ENCODE data around the gene CAMTA1. TPM values are rescaled to one million over a fixed set of nuclear protein-coding genes. Genes with fewer than 3 reads are reported as not detected.

CAMTA1 gene
- total RNA-seq, 2 donors from 2014 or later, result 109 to 128 TPM

DNA sequence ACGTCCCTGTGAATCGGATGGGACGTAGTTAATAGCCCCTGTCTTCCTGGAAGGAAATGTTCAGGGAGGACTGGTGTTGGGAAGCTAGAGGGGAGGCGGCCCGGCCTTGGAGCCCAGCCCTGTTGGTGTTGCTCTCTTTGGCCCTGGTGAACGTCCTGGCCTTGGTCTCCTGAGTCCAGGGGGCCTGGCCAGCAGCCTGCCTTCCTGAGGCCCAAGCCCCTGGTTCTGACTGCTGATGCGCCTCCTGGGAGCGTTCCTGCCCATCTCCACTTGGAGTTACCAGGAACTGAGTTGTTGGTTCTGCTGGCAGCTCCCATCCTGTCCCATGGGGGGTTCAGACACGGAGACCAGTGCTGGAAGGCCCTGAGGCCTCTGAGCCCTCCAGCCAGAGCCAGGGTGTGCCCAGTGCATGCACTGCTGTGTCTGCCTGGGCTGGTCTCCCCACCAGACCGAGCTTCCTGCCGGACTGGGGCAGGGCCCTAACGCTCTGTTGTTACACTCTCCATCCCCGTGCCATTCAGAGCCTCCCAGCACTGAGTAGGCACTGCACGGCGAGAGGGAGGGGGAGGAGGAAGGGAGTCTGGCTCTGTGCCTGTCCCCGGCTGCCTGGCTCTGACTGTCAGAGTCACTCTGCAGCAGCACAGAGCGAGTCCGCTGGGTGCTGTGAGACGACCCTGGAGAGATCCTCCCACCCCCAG is 603.4 kb downstream of the CAMTA1 start:
- DNase-seq (peak; percentile 65), ATAC-seq (peak; percentile 76 to 89)
- intact Hi-C loops (cut with DNase I), result no loop called here

DNA sequence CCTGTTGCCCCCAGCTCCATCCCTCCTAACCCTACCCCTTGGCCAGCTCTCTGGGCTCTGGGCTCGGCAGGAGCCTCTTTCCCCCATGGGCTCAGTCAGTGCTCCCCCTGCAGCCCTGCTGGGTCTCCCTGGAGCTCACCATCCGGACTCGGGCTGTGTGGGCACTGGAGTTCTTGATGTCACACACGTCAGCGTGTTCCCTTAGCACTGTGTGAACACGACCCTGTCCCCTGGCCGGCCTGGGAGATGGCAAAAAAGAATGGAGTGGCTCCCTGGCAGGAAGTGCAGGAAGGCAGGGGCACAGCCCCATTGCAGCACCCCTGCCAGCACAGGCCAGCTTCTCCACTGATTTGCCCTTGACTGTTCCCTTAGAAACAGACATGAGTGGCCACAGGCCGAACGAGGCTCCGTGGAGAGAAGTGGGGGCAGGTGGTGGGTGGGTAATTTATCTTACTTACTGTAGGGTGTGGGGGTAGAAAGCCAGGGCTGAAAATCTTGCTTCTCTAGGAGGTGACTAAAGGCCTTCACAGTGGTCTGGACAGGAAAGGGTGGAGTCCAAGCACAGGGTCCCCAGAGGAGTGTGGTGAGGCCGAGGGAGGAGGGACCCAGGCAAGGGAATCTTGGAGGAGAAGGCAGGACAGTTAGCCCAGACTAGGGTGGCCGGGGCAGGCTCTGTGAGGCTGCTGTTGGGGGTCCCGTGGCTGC is 604.1 kb downstream of the CAMTA1 start:
- DNase-seq (no peak), ATAC-seq (peak; percentile 41 to 64)
- intact Hi-C loops (cut with DNase I), result no loop called here

DNA sequence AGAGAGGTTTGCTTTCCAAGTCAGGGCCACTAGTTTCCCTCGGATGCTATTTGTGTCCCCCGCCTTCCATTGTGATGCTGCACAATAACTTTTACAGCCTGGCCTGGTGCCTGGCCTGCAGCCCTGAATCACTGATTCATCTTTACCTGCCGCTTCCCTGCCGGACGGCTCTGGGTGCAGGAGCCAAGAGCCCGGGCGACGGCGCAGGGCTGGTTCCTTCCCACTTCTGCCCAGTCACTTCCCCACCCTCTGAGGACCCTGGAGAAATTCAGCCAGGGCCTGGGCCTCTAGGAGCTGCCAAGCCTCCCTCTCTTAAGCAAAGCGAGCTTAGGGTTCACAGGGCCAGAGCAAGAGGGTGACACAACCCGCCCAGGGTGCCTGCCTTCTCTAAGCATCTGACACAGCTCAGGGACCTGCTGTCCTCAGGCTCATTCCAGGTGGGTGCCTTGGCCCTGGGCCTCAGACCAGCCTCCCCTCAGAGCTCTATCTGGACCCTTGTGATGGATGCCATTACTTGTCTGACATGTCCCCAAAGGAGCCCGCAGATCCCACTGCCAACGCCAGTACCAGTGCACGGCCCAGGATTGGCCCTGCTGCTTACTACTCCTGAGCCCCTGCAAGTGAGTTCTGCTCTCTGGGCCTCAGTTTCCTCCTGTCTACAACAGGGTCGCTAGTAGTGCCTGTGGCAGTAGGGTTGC is 604.8 kb downstream of the CAMTA1 start:
- DNase-seq, result no peak
- intact Hi-C loops (cut with DNase I), result no loop called here
- ATAC-seq, result peak in 1 of 2 donors; percentile 2

DNA sequence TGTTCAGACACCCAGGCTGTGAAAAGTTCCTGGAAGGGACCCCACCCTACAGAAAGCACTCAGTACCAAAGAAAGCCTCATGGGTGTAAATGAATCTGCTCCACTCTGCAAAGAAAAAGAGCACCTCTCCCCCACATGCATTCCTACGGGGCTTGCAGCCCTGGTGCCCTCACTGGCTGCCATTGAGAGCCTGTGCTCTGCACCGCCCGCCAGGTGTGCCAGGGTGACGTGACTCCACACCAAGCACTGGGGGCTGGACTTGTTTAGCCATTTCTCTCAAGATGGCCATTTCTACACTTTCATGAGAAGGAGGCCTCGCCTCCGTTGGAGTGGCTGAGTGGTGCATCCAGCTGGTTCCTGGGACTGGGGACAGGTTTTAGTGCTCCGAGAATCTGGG is 605.3 kb downstream of the CAMTA1 start:
- DNase-seq (no peak), ATAC-seq (no peak)
- intact Hi-C loops (cut with DNase I), result no loop called here

DNA sequence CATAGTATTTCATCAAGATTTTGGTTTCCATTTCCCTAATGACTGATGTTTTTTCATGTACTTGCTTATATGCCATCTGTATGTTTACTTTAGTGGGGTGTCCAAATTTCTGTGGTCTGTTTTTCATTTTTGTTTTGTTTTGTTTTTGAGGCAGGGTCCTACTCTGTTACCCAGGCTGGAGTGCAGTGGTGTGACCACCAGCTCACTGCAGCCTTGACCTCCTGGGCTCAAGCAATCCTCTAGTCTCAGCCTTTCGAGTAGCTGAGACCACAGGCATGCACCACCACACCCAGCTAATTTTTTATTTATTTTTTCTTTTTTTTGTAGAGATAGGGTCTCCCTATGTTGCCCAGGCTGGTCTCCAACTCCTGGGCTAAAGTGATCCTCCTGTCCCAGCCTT is 607.9 kb downstream of the CAMTA1 start:
- no peak for DNase-seq
- ATAC-seq, result no peak
- intact Hi-C loops (cut with DNase I), result no loop called here

DNA sequence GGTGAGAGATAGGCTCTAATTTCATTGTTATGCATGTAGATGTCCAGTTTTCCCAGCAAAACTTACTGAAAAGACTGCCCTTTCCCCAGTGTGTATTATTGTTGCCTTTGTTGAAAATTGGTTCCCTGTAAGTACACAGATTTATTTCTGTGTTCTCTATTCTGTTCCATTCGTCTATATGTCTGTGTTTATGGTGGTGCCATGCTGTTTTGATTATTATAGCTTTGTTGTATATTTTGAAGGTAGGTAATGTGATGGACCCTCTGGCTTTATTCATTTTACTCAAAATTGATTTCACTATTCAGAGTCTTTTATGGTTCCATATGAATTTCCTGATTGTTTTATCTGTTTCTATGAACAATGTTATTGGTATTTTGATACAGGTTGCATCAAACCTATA is 610.0 kb downstream of the CAMTA1 start:
- no peak for ATAC-seq
- intact Hi-C loops (cut with DNase I), result no loop called here

DNA sequence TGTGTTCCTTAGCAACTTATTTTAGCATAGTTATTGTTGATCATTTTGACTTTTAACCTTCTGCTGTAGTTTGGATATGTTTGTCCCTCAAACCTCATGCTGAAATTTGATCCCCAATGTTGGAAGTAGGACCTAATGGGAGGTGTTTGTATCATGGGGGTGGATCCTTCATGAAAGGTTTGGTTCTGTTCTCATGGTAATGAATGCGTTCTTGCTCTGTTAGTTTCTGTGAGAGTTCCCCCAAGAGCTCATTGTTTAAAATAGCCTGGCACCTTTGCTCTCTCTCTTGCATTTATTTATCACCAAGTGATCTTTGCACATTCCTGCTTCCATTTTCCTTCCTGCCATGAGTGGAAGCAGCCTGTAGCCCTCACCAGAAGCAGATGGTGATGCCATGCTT is 613.7 kb downstream of the CAMTA1 start:
- no peak for ATAC-seq
- no peak for DNase-seq
- intact Hi-C loops (cut with DNase I), result no loop called here

More for the DNA sequence above, 610.0 kb downstream of the CAMTA1 start:
- DNase-seq, result no peak

DNA sequence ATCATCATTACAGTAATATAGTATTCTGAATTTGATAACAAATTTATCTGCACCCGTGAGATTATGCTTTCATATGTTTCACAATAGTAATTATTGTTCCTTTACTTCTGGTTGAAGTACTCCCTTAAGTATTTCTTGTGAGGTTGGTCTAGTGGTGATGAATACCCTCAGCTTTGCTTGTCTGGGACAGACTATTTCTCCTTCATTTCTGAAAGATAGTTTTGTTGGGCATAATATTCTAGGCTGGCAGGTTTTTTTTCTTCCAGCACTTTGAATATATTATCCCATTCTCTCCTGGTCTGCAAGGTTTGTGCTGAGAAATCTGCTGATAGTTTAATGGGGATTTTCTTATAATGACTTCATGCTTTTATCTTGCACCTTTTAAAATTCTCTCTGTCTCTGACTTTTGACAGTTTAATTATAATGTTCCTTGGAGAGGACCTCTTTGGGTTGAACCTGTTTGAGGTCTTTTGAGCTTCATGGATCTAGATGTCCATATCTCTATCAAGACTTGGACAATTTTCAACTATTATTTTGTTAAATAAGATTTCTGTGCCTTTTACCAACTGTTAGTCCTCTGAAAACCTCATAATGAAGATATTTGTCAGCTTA is 614.4 kb downstream of the CAMTA1 start:
- intact Hi-C loops (cut with DNase I), result no loop called here
- ATAC-seq, result no peak
- no peak for DNase-seq

DNA sequence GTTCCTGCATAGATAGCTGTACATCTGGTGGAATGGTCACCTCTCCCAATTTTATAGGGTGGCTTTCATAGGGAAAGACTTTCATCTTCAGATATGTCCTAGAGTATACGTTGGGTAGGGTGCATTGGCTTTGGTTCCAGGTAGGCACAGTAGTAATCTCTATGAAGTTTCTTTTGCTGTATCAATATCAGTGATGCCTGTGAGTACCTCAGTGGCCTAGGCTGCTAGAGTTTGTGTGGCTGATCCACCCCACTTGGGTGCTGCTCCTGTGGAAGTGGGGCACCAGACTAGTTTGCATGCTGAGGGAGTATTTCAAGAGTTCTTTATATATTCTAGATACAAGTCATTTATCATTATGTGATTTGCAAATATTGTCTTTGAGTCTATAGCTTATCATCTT is 615.3 kb downstream of the CAMTA1 start:
- ATAC-seq (no peak), DNase-seq (no peak)
- intact Hi-C loops (cut with DNase I), result no loop called here

DNA sequence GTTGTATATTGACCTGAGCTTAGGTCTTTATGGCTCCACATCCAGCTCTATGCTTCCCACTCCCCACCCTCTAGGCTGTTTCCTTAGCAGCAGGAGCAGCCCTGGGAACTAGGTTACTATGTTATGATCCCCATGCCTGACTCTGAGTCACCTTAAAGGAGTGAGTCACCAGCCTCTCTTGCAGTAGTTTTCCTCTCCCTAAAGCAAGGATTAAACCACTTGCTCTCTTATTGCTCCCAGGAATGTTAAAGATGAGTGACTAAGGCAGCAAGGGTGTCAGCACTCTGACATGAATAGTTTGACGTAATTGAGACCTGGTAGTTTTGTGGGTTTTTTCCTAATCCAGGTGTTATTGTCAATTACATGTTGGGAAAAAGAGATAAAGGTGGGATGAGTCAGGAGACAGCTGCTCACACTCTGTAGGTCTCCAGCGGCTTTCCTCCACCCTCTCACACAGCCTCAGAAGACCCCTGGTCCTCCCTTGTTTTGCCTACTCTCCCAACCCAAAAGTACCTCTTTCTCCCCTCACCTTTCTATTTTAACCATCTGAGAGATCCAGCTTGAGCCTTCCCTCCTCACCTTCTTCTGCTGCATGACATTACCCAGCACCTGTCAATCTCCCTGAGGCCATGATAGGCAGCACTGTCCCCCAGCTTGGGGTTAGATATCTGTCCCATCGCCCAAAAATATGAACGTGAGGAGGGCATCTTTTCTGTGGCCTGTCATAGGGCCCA is 616.7 kb downstream of the CAMTA1 start:
- ATAC-seq (peak; percentile 59 to 98), DNase-seq (no peak)
- intact Hi-C loops (cut with DNase I), result no loop called here

DNA sequence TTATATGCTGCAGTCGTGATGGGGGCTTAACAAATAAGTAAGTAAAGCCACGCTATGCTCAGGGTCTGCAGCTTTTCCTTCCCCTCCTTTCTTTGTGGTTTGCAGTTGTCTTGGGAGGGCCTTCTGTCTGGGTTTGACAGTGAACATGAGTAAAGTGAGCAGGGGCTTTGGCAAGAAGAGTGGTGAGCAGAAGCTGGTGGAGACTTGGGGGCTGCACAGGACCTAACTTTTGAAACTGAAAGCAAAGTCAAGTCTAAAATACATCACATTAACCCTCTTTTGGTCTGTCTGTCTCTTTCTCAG is 617.2 kb downstream of the CAMTA1 start:
- intact Hi-C loops (cut with DNase I), result no loop called here
- DNase-seq, result no peak
- no peak for ATAC-seq

DNA sequence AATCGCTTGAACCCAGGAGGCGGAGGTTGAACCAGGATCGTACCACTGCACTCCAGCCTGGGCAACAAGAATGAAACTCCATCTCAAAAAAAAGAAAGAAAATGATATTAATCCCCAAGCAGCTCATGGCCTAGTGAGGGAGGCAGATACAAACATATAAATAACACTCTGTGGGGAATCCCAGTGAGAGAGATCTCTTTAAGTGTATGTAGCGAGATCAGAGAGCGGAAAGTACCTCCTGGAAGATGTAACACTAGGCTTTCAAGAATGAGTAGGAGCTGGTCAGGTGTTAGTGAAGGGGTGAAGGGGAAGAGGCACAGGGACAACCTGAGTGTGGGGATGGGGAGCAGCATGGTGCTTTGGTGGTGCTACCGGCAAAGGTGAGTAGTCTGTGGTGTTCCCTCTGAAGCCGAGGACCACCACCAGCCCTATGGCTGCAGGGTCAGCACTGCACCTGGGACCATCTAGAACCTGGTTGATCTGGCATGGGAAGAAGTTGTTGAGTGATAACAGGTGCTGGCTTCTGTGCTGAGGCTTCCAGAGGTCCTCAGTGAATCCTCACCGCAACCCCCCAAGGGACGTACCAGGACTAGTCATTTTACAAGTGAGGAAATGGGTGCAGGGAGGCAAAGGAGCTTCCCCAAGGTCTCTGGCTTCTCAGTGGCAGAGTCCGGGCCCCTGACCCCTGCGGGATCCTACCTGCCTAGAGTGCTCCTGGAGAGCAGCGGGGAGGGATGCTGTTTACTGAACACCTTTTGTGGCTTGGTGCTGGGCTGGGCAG is 618.2 kb downstream of the CAMTA1 start:
- no peak for DNase-seq
- intact Hi-C loops (cut with DNase I), result no loop called here

DNA sequence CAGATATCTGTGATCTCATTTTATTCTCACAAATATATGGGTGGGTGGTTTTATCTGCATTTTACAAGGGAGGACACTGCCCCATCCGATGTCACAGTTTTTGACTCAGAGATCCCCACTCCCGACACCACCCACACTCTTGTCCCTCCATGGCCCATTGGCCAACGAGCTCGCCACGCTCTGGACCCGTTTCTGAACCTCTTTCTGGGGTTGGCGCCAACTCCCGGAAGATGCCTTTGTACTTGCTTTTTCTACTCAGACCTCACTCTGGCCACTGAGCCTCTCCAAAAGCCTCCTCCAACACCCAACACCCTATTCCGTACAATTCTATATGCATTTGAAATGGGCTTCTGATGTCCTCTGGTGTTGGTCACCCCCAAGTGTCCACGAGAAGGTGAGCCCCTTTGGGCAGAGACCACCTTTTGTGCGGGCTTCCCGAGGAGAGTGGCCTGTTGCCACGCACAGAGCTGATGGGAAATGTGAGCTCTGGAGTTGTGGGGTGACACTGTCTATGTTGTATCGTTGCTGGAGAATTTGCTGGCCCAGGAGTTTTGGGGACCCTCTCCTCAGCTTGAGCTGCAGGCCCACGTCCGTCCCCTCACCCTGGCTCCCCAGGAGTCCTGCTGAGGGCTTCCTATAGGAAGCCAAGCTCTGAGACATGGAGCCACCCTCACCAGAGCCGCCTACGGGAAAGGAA is 618.9 kb downstream of the CAMTA1 start:
- DNase-seq, result no peak
- intact Hi-C loops (cut with DNase I), result no loop called here

More for the DNA sequence above, 618.2 kb downstream of the CAMTA1 start:
- ATAC-seq, result no peak

DNA sequence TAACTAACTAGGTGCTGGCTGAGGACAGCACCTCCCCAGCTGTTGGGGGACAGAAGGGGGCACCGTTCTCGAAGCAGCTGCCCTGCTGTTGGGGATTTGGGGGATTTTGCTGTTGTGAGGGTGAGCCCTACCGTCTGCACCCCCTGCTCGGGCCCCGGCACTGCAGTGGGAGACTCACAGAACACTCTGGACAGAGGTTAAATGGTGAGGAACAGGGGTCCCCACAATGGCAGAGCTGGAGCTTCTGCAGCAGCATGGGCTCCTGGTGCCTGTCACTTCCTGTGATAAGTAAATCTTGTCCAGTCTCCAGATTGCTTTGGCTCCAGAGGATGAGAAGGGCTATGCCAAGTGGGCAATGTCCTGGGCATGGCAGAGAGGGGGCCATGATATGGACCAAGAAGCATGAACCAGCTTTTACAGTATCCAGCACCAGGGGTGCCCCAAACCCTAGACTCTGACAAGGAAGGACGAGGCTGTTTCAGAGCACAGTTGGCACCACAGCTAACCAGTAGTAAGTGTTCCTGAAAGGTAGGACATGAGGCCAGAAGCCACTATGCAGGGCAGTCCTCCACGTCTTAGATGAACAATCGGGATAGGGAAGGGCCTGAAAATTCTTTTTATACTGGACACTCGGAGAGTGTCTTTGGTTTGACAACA is 620.7 kb downstream of the CAMTA1 start:
- ATAC-seq (no peak), DNase-seq (no peak)
- intact Hi-C loops (cut with DNase I), result no loop called here

More for the DNA sequence above, 618.9 kb downstream of the CAMTA1 start:
- ATAC-seq, result no peak

DNA sequence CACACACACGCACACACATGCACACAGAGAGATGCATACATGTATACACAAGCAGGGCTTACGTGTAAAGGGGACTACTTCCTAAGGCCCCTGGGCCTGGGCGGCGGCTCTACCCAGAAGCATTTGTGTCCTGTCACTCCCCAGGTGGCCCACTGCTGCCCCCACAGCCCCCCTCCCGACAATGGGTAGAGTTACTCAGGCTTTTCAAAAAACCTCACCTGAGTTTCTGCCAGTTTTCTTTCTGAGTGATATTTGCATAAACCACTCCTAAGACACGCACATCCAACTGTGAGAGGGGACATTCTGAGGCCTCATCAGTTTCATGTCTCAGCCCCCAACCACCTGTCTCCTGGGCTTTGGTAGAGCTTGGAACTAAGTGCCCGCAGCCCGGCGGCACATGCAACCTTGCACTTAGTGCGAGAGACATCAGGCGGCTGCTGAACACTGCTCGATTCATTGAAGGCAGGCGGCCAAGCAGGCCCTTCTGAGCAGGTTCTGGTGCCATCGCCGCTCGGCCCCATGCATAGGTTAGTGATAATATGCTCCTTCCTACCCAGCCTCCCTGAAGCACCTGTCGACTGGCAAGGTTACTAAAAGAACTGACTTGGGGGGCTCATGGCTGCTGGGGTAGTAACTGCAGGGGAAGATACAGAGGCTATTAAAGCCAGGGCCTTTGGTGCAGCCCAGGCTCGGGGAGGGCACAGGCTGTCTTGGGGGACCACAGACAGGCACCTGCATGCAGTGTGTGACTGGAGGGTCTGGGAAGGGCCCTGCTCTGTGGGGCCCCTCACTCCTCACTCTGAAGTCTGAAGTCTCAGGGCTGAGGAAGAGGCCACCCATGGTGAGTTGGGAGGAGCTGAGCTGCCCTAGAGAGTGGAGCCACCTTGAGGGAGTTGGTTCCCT is 621.6 kb downstream of the CAMTA1 start:
- intact Hi-C loops (cut with DNase I), result no loop called here
- ATAC-seq, result no peak
- DNase-seq, result no peak

DNA sequence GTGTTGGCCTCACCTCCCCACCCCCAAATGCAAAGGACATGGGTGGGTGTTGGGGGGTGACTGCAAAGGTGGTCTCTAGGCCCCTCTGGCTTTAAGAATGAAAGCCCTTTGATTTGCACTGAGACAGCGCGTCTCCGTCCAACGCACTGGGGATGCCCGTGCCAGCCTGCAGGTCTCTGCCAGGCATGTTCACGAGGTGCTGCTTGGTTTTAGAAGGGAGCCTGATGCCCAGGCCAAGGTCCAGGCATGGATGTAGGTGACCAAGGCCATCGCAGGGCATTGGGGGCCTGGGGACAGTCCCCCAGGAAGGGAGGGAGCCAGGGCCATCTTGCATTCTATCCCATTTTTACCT is 622.3 kb downstream of the CAMTA1 start:
- DNase-seq, result no peak
- no peak for ATAC-seq
- intact Hi-C loops (cut with DNase I), result no loop called here
